Measurements from ENCODE around the gene TMEM179.
A peak's percentile ranks its signal among the peaks of the same experiment; 100 is the strongest.
"Not testable (repeated sequence)": the region's sequence is repeated elsewhere in the genome, so short reads cannot be mapped to it uniquely, and the experiment has no call there.

The TMEM179 gene

DNA sequence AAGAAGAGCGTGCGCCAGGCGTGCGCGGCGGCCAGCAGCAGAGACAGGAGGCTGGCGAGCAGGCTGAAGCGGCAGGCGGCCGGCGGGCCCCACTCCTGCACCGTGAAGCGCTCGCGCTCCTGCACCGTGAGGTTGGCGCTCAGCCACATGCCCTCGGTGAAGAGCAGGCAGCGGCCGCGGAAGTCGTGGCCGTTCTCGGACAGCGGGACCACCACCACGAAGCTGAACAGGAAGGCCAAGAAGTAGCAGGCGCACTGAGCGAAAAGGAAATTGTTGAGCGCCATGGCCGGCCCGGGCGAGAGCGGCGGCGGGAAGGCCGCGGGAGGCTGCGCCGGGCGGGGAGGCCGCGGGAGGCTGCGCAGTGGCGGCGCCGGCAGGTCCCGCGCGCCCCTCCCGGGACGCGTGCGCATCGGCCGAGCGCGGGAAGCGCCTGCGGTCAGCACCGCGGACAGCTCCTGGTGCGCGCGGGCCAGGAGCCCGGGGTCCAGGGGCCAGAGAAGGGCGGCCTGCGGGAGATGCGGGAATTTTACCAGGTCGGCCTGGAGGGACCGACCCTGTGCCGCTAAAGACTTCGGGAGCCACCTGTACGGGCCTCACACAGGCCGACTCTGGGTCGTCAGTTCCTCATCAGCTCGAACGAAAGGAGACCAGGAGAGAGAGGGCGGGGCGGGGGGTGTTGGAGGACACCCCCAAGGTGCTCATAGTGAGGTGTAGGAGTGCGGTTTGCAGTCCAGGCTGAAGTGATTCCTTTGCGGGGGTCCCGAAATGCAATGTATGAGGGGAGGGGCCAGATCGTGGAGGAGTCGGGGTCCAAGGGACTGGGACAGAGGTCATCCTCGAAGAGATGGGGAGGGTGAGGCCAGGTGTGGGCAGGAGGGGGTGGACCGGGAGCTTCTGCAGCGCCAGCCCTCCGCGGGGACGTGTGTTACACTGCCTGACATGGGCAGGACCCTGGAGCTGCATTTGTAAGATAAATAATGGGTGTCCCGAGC is at the start of gene TMEM179:
Gene TMEM179 (minus strand): TSS at position 315 of the 992 bp plus-strand sequence. CDS start 31 bp downstream, at position 284.
- DNase-seq (ENCODE audit: low read depth), result no peak

DNA sequence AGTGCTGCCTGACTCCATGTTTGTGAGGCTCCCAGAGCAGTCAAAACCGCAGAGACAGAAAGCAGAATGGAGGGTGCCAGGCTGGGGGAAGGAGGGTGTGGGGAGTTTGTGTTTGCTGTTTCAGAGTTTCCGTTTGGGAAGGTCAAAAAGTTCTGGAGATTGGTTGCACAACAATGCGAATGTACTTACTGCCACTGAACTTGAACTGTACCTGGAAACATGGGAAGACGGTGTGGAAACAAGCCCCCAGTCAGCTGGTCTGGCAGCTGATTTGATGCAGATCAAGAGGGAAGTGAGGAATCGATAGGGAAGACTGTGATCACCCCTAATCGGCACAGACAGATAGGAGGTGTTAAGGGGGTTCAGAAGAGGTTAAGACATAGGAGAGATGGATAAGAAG is 49.5 kb upstream of the TMEM179 start:
- DNase-seq (ENCODE audit: low read depth), result no peak

DNA sequence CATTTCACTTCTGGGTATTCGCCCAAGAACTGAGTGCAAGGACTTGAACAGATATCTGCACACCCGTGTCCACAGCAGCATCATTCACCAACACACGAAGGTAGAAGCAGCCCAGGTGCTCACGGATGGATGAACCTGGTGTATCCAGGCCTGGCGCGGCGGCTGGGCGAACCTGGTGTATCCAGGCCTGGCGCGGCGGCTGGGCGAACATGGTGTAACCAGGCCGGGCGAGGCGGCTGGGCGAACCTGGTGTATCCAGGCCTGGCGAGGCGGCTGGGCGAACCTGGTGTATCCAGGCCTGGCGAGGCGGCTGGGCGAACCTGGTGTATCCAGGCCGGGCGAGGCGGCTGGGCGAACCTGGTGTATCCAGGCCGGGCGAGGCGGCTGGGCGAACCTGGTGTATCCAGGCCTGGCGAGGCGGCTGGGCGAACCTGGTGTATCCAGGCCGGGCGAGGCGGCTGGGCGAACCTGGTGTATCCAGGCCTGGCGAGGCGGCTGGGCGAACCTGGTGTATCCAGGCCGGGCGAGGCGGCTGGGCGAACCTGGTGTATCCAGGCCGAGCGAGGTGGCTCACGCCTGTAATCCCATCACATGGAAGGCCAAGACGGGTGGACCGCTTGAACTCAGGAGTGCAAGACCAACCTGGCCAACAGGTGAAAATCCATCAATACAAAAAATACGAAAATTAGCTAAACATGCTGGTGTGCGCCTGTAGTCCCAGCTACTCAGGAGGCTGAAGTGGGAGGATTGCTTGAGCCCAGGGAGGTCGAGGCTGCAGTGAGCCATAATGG is 48.8 kb upstream of the TMEM179 start:
- not testable (repeated sequence) for DNase-seq (ENCODE audit: low read depth)

- DNase-seq (ENCODE audit: low read depth), result no peak
Measured at GRCh38 chr14:104652386-104652785, 47.8 kb upstream of the TMEM179 start.

DNA sequence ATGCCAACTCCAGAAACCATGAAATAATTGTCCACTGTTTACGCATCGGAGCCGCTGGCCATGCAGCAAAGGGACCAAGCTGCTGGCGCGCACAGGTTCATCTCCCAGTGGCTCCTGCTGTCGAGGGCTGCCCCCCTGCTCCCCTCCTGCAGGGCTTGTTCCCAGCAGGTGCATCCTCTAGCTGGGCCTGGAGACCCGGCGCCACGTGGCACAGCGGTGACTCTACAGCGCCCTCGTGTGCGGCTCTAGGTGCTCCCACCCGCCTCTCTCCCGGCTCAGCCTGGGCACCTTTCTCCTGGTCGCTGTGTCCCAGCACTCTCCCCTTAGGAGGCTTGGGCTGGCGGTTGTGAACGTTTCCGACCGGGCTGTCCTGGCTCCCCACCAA is 47.3 kb upstream of the TMEM179 start:
- no peak for DNase-seq (ENCODE audit: low read depth)

GRCh38 chr14:104650981-104651875 is 46.7 kb upstream of the TMEM179 start:
- DNase-seq (ENCODE audit: low read depth), result no peak

DNA sequence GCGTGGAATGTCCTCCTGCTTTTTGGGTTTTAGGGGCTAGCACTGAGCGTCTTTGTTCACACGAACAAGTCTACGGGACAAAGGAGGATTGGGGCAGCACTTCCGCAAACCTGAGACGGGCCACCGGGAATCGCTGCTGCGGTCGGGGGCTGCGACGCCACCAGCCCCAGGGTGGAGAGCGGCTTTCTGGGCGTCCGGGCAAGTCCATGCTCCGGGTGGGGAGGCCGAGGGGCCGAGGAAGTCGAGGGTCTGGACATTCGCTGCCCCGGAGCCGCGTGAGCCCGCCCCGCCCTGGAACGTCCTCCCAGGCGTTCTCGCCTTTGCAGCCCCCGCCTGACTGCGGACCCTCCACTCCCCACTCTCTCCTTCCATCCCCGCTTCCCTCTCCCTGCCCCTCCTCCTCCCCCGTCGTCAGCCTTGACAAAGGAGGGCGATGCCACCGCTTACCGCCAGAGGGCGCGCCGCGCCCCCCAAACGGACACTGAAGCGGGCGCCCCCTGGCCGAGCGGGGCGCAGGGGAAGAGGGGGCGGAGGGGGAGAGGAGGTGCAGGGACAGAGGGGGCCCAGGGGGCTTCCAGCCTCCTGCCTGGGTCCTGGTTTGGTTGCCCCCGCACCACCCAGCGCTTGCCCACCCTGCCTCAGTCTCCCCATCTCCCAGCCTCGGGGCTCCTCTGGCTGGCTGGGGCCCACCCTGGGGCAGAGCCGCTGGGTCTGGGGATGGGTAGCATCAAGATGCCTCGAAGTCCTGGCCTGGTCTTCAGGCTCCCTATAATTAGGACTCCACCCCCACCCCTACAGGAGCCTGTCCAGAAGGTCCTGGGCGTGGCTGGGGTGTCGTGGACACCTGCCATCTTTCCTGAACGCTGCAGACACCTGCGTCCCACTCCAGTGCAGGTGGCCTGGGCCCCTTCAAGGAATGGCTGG is 45.7 kb upstream of the TMEM179 start:
- DNase-seq (ENCODE audit: low read depth), result peak; percentile 8

GRCh38 chr14:104647467-104648043 is 43.0 kb upstream of the TMEM179 start:
- DNase-seq (ENCODE audit: low read depth), result no peak

- DNase-seq (ENCODE audit: low read depth), result no peak
Measured at GRCh38 chr14:104644656-104645378, 40.2 kb upstream of the TMEM179 start.

GRCh38 chr14:104644091-104644635 is 39.6 kb upstream of the TMEM179 start:
- no peak for DNase-seq (ENCODE audit: low read depth)

- DNase-seq (ENCODE audit: low read depth), result no peak
Measured at GRCh38 chr14:104643306-104643705, 38.7 kb upstream of the TMEM179 start.

DNA sequence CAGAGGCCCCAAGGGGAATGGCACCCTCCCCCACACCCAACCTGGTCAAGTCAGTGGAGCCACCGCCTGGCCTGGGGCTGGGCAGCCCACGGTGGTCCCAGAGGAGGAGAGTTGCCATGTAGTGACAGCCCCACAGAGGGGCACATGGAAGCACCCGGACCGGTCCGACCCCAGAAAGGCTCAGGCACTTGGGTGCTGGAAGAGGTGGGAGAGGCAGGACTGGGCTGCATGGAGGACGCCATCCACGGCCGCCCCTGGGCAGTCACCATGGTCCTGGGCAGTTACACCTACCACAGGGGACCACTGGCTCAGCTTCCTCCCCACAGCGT is 37.9 kb upstream of the TMEM179 start:
- no peak for DNase-seq (ENCODE audit: low read depth)

GRCh38 chr14:104641753-104642539 is 37.4 kb upstream of the TMEM179 start:
- no peak for DNase-seq (ENCODE audit: low read depth)

DNA sequence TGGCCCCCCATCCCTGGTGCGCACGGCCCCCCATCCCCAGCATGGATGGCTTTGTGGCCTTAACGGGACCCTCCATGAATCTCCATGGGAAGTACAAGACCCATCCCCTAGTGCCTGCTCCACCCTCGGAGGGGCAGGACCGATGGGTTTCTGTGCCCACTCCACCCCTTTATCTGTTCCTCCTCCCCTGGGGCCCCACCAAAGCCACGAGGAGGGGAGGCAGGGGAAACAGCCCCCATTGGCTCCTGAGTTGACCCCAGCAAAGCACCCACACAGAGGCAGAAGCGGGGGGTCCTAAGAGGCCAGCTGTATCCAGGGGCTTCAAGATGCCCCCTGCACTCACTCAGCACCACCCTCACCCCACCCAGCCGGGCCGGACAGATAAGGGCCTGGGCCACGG is 36.1 kb upstream of the TMEM179 start:
- no peak for DNase-seq (ENCODE audit: low read depth)

DNA sequence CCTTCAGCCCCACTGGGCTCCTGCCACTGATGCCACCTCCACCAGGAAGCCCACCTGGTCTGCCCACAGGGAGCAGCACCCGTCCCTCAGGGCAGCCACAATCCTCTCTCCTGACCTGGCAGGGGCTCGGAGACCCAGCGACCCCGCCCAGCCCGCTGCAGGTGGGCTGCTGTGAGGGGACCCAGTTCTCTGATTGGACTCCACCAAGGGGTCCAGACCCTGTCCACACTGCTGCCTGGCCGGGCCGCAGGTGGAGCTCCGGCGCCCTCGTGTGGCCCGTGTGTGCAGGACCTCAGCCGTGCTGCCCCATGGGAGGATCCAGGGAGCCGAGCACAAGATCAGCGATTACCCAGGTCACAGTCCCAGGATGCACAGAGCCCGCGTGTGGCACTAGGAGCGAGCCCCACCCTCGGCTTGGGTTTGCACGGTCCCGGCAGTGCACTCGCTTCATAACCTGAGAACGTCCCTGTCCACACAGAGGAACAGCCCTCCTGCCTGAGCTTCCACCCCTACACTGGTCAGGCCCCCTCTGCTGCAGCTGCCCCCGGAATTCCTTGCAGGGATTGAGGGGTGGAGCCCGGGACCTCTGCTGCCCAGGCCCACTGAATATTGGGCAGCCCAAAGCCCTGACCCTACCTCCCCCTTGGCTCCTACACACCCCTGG is 35.4 kb upstream of the TMEM179 start:
- no peak for DNase-seq (ENCODE audit: low read depth)

DNA sequence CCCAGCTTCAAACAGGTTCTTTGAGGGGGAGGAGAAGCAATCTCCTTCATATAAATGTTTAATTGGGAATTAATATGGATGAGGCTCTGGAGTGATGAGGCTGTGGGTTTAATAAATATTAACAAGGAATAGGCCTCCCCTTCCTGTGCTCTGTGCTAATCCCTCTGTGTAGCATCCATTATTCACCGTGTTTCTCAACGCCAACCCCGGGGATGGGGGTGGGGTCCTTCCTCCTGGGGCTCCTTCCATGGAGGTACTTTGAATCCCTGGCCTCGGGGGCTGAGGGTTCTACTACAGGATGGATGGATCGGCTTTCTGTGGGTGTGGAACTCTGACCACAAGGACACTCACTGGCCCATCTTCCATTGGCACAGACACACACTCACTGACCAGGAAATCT is 34.9 kb upstream of the TMEM179 start:
- DNase-seq (ENCODE audit: low read depth), result no peak

DNA sequence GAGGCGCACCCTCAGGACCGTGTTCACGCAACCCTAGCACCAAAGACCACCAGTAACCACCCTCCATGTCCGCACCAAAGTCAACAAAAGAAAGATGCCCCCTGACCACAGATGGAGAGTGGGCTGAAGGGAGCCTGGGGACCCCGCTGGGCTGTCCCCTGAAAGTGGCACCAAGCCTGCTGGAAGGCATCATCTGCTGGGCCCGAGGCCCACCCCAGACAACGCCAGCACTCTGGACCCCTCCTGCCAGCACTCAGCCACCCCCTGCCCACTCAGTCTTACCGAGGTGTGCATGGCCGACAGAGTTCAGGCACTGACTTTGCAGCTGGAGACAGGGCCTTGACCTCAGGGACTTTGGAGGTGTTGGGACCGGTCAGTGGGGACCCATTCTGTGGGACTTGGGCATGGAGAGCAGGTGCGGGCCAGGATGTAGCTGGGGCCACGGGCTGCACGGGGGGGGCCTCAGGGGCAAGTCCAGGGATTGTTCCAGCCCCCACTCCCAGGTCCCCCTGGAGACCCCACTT is 34.4 kb upstream of the TMEM179 start:
- no peak for DNase-seq (ENCODE audit: low read depth)

GRCh38 chr14:104638190-104638589 is 33.6 kb upstream of the TMEM179 start:
- no peak for DNase-seq (ENCODE audit: low read depth)
